Mesothelial cell of epicardium (in vitro differentiated cells): ENCODE measurements around the gene RAB34. TPM values are rescaled to one million over a fixed set of nuclear protein-coding genes. Genes with fewer than 3 reads are reported as not detected.

ENCODE experiments used
- DNase-seq, 2 experiments: peaks; one replicate each; pipeline ENCODE4 v3.0.0; 2021; ENCODE audit warnings: low spot score in 2 of 2; ENCODE audit not compliant: unreplicated experiment in 2 of 2
- H3K27ac Mint-ChIP-seq: 2 replicates; pipeline ENCODE4 v1.8.0; 2021; ENCODE audit warnings: mixed read lengths
- H3K27me3 Mint-ChIP-seq: 2 replicates; pipeline ENCODE4 v1.8.0; 2021; ENCODE audit warnings: low read depth, mixed read lengths
- H3K36me3 Mint-ChIP-seq: 2 replicates; pipeline ENCODE4 v1.8.0; 2021; ENCODE audit warnings: mixed read lengths
- H3K4me1 Mint-ChIP-seq: 2 replicates; pipeline ENCODE4 v1.8.0; 2021; ENCODE audit warnings: mixed read lengths
- H3K4me3 Mint-ChIP-seq: 2 replicates; pipeline ENCODE4 v1.8.0; 2021; ENCODE audit warnings: mild to moderate bottlenecking, moderate library complexity, mixed read lengths
- H3K9me3 Mint-ChIP-seq: 2 replicates; pipeline ENCODE4 v1.8.0; 2021; ENCODE audit warnings: mixed read lengths
- CTCF ChIP-seq: fragments of 200-600 bp; sonication (generic); IDR thresholded peaks from one replicate; pipeline ENCODE4 v1.5.0; 2021; ENCODE audit warnings: antibody characterized with exemption; ENCODE audit not compliant: unreplicated experiment
- total RNA-seq: library from RNA; stranded (reverse); gene quantifications from 3 replicates; pipeline ENCODE4 v1.2.1, GENCODE V29; 2021

The RAB34 gene
- total RNA-seq, 1 donor from 2014 or later, result 172 TPM

- no peaks in the 10 kb centered on the region for H3K9me3 Mint-ChIP-seq
- TF ChIP-seq CTCF, result peak; percentile 95
- peak overlapping the region; percentile 69 for H3K27ac Mint-ChIP-seq
- H3K36me3 Mint-ChIP-seq, result peaks cover 7% of the 10 kb centered on the region
- no peak overlapping the region for H3K4me3 Mint-ChIP-seq
- no peaks in the 10 kb centered on the region for H3K27me3 Mint-ChIP-seq
- peak; percentile 83 to 93 for DNase-seq
- peaks cover 29% of the 10 kb centered on the region for H3K4me1 Mint-ChIP-seq
Measured at GRCh38 chr17:28750178-28751047, 32.7 kb upstream of the RAB34 start.

- no peak for TF ChIP-seq CTCF
- Mint-ChIP-seq H3K27me3 (no peaks in the 10 kb centered on the region), H3K36me3 (peaks cover 7% of the 10 kb centered on the region), H3K27ac (peak overlapping the region; percentile 71), H3K4me3 (no peak overlapping the region), H3K9me3 (no peaks in the 10 kb centered on the region), H3K4me1 (peaks cover 29% of the 10 kb centered on the region)
- DNase-seq, result no peak
Measured at GRCh38 chr17:28749516-28750177, 32.0 kb upstream of the RAB34 start.

- TF ChIP-seq CTCF, result no peak
- Mint-ChIP-seq H3K27me3 (no peaks in the 10 kb centered on the region), H3K9me3 (no peaks in the 10 kb centered on the region), H3K27ac (peak overlapping the region; percentile 71), H3K4me1 (peaks cover 29% of the 10 kb centered on the region), H3K4me3 (no peak overlapping the region), H3K36me3 (peaks cover 7% of the 10 kb centered on the region)
- DNase-seq, result no peak
Measured at GRCh38 chr17:28748852-28749515, 31.3 kb upstream of the RAB34 start.

- peaks cover 7% of the 10 kb centered on the region for H3K36me3 Mint-ChIP-seq
- DNase-seq, result no peak
Measured at GRCh38 chr17:28747801-28748750, 30.4 kb upstream of the RAB34 start.

More at GRCh38 chr17:28747801-28748750, 30.4 kb upstream of the RAB34 start:
- Mint-ChIP-seq H3K27me3 (no peaks in the 10 kb centered on the region), H3K4me1 (peaks cover 30% of the 10 kb centered on the region), H3K9me3 (no peaks in the 10 kb centered on the region), H3K27ac (peak overlapping the region; percentile 98), H3K4me3 (peak overlapping the region; percentile 20)
- no peak for TF ChIP-seq CTCF
